Lung (tissue), 12 donors: ENCODE results near the gene FAM83C. TPM values are rescaled to one million over a fixed set of nuclear protein-coding genes. Genes with fewer than 3 reads are reported as not detected.
"Not testable (repeated sequence)": the region's sequence is repeated elsewhere in the genome, so short reads cannot be mapped to it uniquely, and the experiment has no call there.

Source experiments
- ATAC-seq: fragments of 200-7000 bp; cut with Tn5 transposase; one replicate; pipeline ENCODE4 v1.9.1; 2020; ENCODE audit warnings: moderate number of reproducible peaks; ENCODE audit not compliant: insufficient read depth, low FRiP score
- DNase-seq, 3 donors: peaks; one replicate each; pipeline ENCODE4 v3.0.0-alpha.2; 2013 to 2017
- H3K27ac ChIP-seq, 2 donors: one replicate each; pipeline ENCODE4 v1.5.1; 2013; ENCODE audit warnings: mild to moderate bottlenecking in 2 of 2, moderate library complexity in 2 of 2, control low read depth in 1 of 2, inconsistent platforms in 1 of 2, low read depth in 1 of 2, low read length in 1 of 2
- H3K27me3 ChIP-seq, 3 donors: one replicate each; pipeline ENCODE4 v1.5.1; 2013; ENCODE audit warnings: low read length in 2 of 3; ENCODE audit not compliant: control insufficient read depth in 3 of 3, insufficient read depth in 3 of 3
- H3K36me3 ChIP-seq, 4 donors: one replicate each; pipeline ENCODE4 v1.5.1; 2013; ENCODE audit warnings: low read length in 4 of 4, mild to moderate bottlenecking in 1 of 4, moderate library complexity in 1 of 4; ENCODE audit not compliant: control insufficient read depth in 4 of 4, insufficient read depth in 4 of 4
- H3K4me1 ChIP-seq, 5 donors: one replicate each; pipeline ENCODE4 v1.5.1; 2013; ENCODE audit warnings: low read length in 5 of 5, mild to moderate bottlenecking in 2 of 5, moderate library complexity in 1 of 5; ENCODE audit not compliant: control insufficient read depth in 5 of 5, insufficient read depth in 5 of 5
- H3K4me3 ChIP-seq: one replicate; pipeline ENCODE4 v1.5.1; 2013; ENCODE audit warnings: mild to moderate bottlenecking, control low read depth, moderate library complexity
- H3K9ac ChIP-seq, 2 donors: one replicate each; pipeline ENCODE4 v1.5.1; 2013; ENCODE audit warnings: low read length in 2 of 2, control low read depth in 1 of 2; ENCODE audit not compliant: insufficient read depth in 1 of 2
- H3K9me3 ChIP-seq, 4 donors: one replicate each; pipeline ENCODE4 v1.5.1; 2013; ENCODE audit warnings: low read length in 3 of 4, mild to moderate bottlenecking in 1 of 4, moderate library complexity in 1 of 4; ENCODE audit not compliant: control insufficient read depth in 4 of 4, insufficient read depth in 3 of 4
- WGBS, 2 donors: extraction: QIAGEN DNeasy Blood & Tissue Kit; methylation state at CpG; one replicate each; pipeline ENCODE4 v1.1.7; 2013; 5-methylcytosine and 5-hydroxymethylcytosine counted together
- polyA plus RNA-seq, 2 donors: library from polyadenylated mRNA; stranded (reverse); fragments of 200-250 nt; gene quantifications; one replicate each; pipeline ENCODE4 v1.2.1, GENCODE V29; 2013
- total RNA-seq, 2 donors: library from RNA; depleted of rRNA in 1 of 2; stranded (reverse); fragments of >200 nt in 1 of 2; gene quantifications; one replicate each; pipeline ENCODE4 v1.2.1, GENCODE V29; 2014 to 2021
- TF ChIP-seq, protein P1 (sequence below): IDR thresholded peaks from 2 replicates; pipeline ENCODE4 v1.5.1; 2012; ENCODE audit warnings: mild to moderate bottlenecking; ENCODE audit errors: control extremely low read depth, extremely low read depth
- donor health status: control.
- donor health status: control.
- donor health status: Bipolar disorder and iron deficiency.
- donor health status: healthy.
- donor health status: DM: yes; HTN: yes; CAD: no.

Gene FAM83C
- total and polyA plus RNA-seq, 4 donors: not detected

DNA sequence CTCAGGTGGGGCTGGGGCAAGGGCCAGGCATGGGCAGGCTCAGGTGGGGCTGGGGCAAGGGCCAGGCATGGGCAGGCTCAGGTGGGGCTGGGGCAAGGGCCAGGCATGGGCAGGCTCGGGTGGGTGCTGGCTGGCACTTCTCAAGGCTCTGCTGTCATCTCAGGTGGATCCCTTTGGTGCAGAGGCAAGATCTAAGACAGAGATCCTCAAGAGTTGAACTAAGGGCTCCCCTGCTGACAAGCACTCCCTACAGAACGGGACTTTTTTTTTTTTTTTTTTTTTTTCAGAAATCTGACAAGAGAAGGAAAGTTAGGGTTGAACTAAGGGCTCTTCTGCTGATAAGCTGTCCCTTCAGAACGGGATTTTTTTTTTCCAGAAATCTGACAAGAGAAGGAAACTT is 39.2 kb downstream of the FAM83C start:
- H3K4me3 ChIP-seq: no peak overlapping the region
- H3K4me1 ChIP-seq: peaks cover 0 to 2% (median 0%) of the 10 kb centered on the region in 5 donors
- H3K27ac ChIP-seq: no peak overlapping the region
- no peaks in the 10 kb centered on the region for H3K36me3 ChIP-seq
- no peaks in the 10 kb centered on the region for H3K27me3 ChIP-seq
- H3K9me3 ChIP-seq: no peaks in the 10 kb centered on the region
- TF ChIP-seq, protein P1, sequence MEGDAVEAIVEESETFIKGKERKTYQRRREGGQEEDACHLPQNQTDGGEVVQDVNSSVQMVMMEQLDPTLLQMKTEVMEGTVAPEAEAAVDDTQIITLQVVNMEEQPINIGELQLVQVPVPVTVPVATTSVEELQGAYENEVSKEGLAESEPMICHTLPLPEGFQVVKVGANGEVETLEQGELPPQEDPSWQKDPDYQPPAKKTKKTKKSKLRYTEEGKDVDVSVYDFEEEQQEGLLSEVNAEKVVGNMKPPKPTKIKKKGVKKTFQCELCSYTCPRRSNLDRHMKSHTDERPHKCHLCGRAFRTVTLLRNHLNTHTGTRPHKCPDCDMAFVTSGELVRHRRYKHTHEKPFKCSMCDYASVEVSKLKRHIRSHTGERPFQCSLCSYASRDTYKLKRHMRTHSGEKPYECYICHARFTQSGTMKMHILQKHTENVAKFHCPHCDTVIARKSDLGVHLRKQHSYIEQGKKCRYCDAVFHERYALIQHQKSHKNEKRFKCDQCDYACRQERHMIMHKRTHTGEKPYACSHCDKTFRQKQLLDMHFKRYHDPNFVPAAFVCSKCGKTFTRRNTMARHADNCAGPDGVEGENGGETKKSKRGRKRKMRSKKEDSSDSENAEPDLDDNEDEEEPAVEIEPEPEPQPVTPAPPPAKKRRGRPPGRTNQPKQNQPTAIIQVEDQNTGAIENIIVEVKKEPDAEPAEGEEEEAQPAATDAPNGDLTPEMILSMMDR: no peak
- DNase-seq (no peak), ATAC-seq (no peak)
- no peak overlapping the region for H3K9ac ChIP-seq
- 70 to 72% methylated on average over 3 of the region's 3 CpGs for WGBS, 2 donors

DNA sequence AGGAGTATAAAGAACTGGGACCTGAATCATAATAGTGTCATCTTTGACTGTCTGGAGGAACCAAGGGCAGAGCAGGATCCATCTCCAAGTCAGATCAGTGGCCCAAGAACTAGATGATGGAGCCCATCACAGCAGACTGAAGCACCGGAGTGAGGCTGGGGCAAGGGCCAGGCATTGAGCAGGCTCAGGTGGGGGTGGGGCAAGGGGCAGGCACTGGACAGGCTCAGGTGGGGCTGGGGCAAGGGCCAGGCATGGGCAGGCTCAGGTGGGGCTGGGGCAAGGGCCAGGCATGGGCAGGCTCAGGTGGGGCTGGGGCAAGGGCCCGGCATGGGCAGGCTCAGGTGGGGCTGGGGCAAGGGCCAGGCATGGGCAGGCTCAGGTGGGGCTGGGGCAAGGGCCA is 39.6 kb downstream of the FAM83C start:
- H3K27me3 ChIP-seq, H3K4me3 ChIP-seq, H3K27ac ChIP-seq, H3K36me3 ChIP-seq, H3K9ac ChIP-seq, H3K4me1 ChIP-seq, DNase-seq, H3K9me3 ChIP-seq, ATAC-seq: not testable (repeated sequence)
- WGBS, 2 donors: 91 to 92% methylated on average over 2 of the region's 2 CpGs

DNA sequence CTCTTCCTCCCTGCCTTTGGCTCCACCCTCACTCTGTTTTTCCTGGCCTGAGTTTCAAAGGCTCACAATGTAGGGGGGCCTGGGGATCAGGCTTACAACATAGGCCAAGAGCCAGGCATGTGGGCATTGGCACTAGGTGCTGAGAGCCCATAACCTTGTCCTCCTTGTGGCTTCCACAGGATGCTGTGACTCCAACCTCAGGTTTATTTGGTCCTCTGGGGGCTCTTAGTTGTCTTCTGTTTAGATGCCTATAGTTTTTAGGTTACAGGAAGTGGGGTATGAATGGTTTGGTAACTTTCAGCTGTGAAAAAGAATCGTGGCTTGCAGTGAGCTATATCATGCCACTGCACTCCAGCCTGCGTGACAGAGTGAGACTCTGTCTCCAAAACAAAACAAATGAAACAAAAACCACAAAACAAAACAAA is 40.2 kb downstream of the FAM83C start:
- no peaks in the 10 kb centered on the region for H3K27me3 ChIP-seq
- H3K4me1 ChIP-seq: peaks cover 0 to 2% (median 0%) of the 10 kb centered on the region in 5 donors
- no peak overlapping the region for H3K27ac ChIP-seq
- TF ChIP-seq, protein P1: no peak
- DNase-seq: no peak
- H3K9ac ChIP-seq: no peak overlapping the region
- H3K4me3 ChIP-seq: no peak overlapping the region
- H3K36me3 ChIP-seq: no peaks in the 10 kb centered on the region
- no peaks in the 10 kb centered on the region for H3K9me3 ChIP-seq
- no peak for ATAC-seq
- 39 to 48% methylated on average over 2 of the region's 2 CpGs for WGBS, 2 donors

DNA sequence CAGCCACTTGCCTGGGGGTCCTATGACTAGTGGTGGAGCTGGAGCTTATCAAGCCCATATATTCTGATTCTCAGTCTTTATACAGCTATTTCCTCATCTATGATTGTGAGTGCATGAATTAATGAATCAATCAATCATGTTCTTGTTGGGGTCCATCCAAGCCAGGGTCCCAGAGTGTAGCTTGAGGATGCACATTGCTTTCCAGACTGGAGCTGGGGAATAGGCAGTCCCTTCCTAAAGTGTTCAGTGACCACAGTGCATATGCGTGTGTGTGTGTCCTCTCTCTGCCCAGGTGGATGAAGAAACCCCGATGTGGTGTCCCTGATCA is 40.6 kb downstream of the FAM83C start:
- no peaks in the 10 kb centered on the region for H3K36me3 ChIP-seq
- H3K27ac ChIP-seq: no peak overlapping the region
- no peaks in the 10 kb centered on the region for H3K9me3 ChIP-seq
- DNase-seq (no peak), ATAC-seq (no peak)
- H3K4me3 ChIP-seq: no peak overlapping the region
- TF ChIP-seq, protein P1: no peak
- no peaks in the 10 kb centered on the region for H3K27me3 ChIP-seq
- H3K9ac ChIP-seq: no peak overlapping the region
- peaks cover 0 to 2% (median 0%) of the 10 kb centered on the region in 5 donors for H3K4me1 ChIP-seq
- 88 to 92% methylated on average over 2 of the region's 2 CpGs for WGBS, 2 donors
